HEK293 (cell line): ENCODE results near the gene METTL26.

Source experiments
- CTCF ChIA-PET: fragments of 350-600 bp; formaldehyde crosslinking; extraction: SDS; loops from one replicate; lab custom pipeline; 2021; ENCODE audit warnings: antibody characterized with exemption; lab: Yijun Ruan, JAX
- POLR2A ChIA-PET: fragments of 300-600 bp; formaldehyde crosslinking; extraction: SDS; loops from one replicate; lab custom pipeline; 2020; ENCODE audit warnings: antibody characterized with exemption, inconsistent platforms; lab: Yijun Ruan, JAX
- H3K27ac ChIP-seq: fragments of 200-500 bp; sonication (Bioruptor generic); 2 replicates; pipeline ENCODE4 v1.5.1; 2014; ENCODE audit warnings: low read depth, low read length, control low read depth, inconsistent platforms; ENCODE audit errors: extremely low read depth
- H3K36me3 ChIP-seq, 2 experiments: fragments of 200-500 bp in 1 of 2; sonication (Bioruptor generic) in 1 of 2; 1 replicate in 1 of 2; 2 replicates in 1 of 2; pipeline ENCODE4 v1.5.1; 2014 to 2017; ENCODE audit warnings: inconsistent platforms in 2 of 2, low read length in 2 of 2; ENCODE audit not compliant: control insufficient read depth in 2 of 2, insufficient read depth in 1 of 2
- H3K4me1 ChIP-seq: fragments of 200-500 bp; sonication (Bioruptor generic); 2 replicates; pipeline ENCODE4 v1.5.1; 2014; ENCODE audit warnings: mild to moderate bottlenecking, low read length, inconsistent platforms; ENCODE audit not compliant: control insufficient read depth, insufficient read depth
- H3K4me3 ChIP-seq: 2 replicates; pipeline ENCODE4 v1.5.1; 2011; ENCODE audit warnings: low read depth, mild to moderate bottlenecking, control low read depth, low read length, moderate library complexity
- H3K9me3 ChIP-seq: fragments of 200-500 bp; sonication (Bioruptor generic); 2 replicates; pipeline ENCODE4 v1.5.1; 2014; ENCODE audit warnings: low read depth, low read length, inconsistent platforms; ENCODE audit not compliant: control insufficient read depth, insufficient read depth
- GLI4 ChIP-seq: fragments of 450-650 bp; formaldehyde crosslinking; IDR thresholded peaks from 2 replicates; pipeline ENCODE4 v1.5.1; 2016; ENCODE audit warnings: missing biosample characterization, missing genetic modification characterization
- GLIS1 ChIP-seq: fragments of 450-650 bp; formaldehyde crosslinking; IDR thresholded peaks from 2 replicates; pipeline ENCODE4 v1.5.1; 2016; ENCODE audit warnings: missing biosample characterization, missing genetic modification characterization
- SP3 ChIP-seq: fragments of 450-650 bp; formaldehyde crosslinking; IDR thresholded peaks from 2 replicates; pipeline ENCODE4 v1.5.1; 2016; ENCODE audit warnings: missing biosample characterization, missing genetic modification characterization
- ZBTB17 ChIP-seq: fragments of 450-650 bp; formaldehyde crosslinking; IDR thresholded peaks from 2 replicates; pipeline ENCODE4 v1.5.1; 2016; ENCODE audit warnings: missing biosample characterization, missing genetic modification characterization
- ZBTB21 ChIP-seq: fragments of 450-650 bp; formaldehyde crosslinking; IDR thresholded peaks from 2 replicates; pipeline ENCODE4 v1.5.1; 2017; ENCODE audit warnings: missing biosample characterization, missing genetic modification characterization
- ZBTB8A ChIP-seq: fragments of 450-650 bp; formaldehyde crosslinking; IDR thresholded peaks from 2 replicates; pipeline ENCODE4 v1.5.1; 2016; ENCODE audit warnings: missing biosample characterization, missing genetic modification characterization
- ZFHX2 ChIP-seq: fragments of 450-650 bp; formaldehyde crosslinking; conservative IDR thresholded peaks from 2 replicates; pipeline ENCODE4 v1.5.1; 2016; ENCODE audit warnings: missing biosample characterization, missing genetic modification characterization
- ZIC2 ChIP-seq: fragments of 450-650 bp; formaldehyde crosslinking; IDR thresholded peaks from 2 replicates; pipeline ENCODE4 v1.5.1; 2016; ENCODE audit warnings: missing biosample characterization, missing genetic modification characterization
- ZNF10 ChIP-seq: fragments of 450-650 bp; formaldehyde crosslinking; IDR thresholded peaks from 2 replicates; pipeline ENCODE4 v1.5.1; 2017; ENCODE audit warnings: missing biosample characterization, missing genetic modification characterization
- ZNF175 ChIP-seq: fragments of 450-650 bp; formaldehyde crosslinking; IDR thresholded peaks from 2 replicates; pipeline ENCODE4 v1.5.1; 2016; ENCODE audit warnings: missing biosample characterization, missing genetic modification characterization
- ZNF211 ChIP-seq: fragments of 450-650 bp; formaldehyde crosslinking; IDR thresholded peaks from 2 replicates; pipeline ENCODE4 v1.5.1; 2016; ENCODE audit warnings: low read depth, missing biosample characterization, missing genetic modification characterization
- ZNF292 ChIP-seq: fragments of 450-650 bp; formaldehyde crosslinking; IDR thresholded peaks from 2 replicates; pipeline ENCODE4 v1.5.1; 2016; ENCODE audit warnings: low read depth, missing biosample characterization, missing genetic modification characterization, borderline replicate concordance
- ZNF37A ChIP-seq: fragments of 450-650 bp; IDR thresholded peaks from 2 replicates; pipeline ENCODE4 v1.5.1; 2018; ENCODE audit warnings: missing biosample characterization, missing genetic modification characterization
- ZNF391 ChIP-seq: fragments of 450-650 bp; formaldehyde crosslinking; IDR thresholded peaks from 2 replicates; pipeline ENCODE4 v1.5.1; 2016; ENCODE audit warnings: low read depth, missing biosample characterization, missing genetic modification characterization, borderline replicate concordance
- ZNF544 ChIP-seq: fragments of 450-650 bp; formaldehyde crosslinking; IDR thresholded peaks from 2 replicates; pipeline ENCODE4 v1.5.0; 2017; ENCODE audit warnings: missing biosample characterization, missing genetic modification characterization
- ZNF558 ChIP-seq: fragments of 450-650 bp; formaldehyde crosslinking; IDR thresholded peaks from 2 replicates; pipeline ENCODE4 v1.5.1; 2016; ENCODE audit warnings: missing biosample characterization, missing genetic modification characterization
- ZNF629 ChIP-seq: fragments of 450-650 bp; formaldehyde crosslinking; IDR thresholded peaks from 2 replicates; pipeline ENCODE4 v1.5.1; 2017; ENCODE audit warnings: missing biosample characterization, missing genetic modification characterization
- ZNF76 ChIP-seq: fragments of 450-650 bp; formaldehyde crosslinking; IDR thresholded peaks from 2 replicates; pipeline ENCODE4; 2016; ENCODE audit warnings: low read depth, missing biosample characterization, missing genetic modification characterization, borderline replicate concordance
- ZNF768 ChIP-seq: fragments of 450-650 bp; formaldehyde crosslinking; IDR thresholded peaks from 2 replicates; pipeline ENCODE4 v1.5.1; 2018; ENCODE audit warnings: missing biosample characterization, mild to moderate bottlenecking, missing genetic modification characterization
- ZSCAN30 ChIP-seq: fragments of 450-650 bp; IDR thresholded peaks from 2 replicates; pipeline ENCODE4 v1.5.1; 2018; ENCODE audit warnings: missing biosample characterization, mild to moderate bottlenecking, missing genetic modification characterization, moderate library complexity
- ZXDB ChIP-seq: fragments of 450-650 bp; formaldehyde crosslinking; IDR thresholded peaks from 2 replicates; pipeline ENCODE4 v1.5.1; 2016; ENCODE audit warnings: missing biosample characterization, missing genetic modification characterization
- TF ChIP-seq, protein P1 (sequence below): fragments of 450-650 bp; formaldehyde crosslinking; IDR thresholded peaks from 2 replicates; pipeline ENCODE4 v1.5.1; 2016; ENCODE audit warnings: missing biosample characterization, missing genetic modification characterization
- TF ChIP-seq, protein P2 (sequence below): fragments of 450-650 bp; formaldehyde crosslinking; IDR thresholded peaks from 2 replicates; pipeline ENCODE4 v1.5.1; 2016; ENCODE audit warnings: missing biosample characterization, missing genetic modification characterization

Gene METTL26

DNA sequence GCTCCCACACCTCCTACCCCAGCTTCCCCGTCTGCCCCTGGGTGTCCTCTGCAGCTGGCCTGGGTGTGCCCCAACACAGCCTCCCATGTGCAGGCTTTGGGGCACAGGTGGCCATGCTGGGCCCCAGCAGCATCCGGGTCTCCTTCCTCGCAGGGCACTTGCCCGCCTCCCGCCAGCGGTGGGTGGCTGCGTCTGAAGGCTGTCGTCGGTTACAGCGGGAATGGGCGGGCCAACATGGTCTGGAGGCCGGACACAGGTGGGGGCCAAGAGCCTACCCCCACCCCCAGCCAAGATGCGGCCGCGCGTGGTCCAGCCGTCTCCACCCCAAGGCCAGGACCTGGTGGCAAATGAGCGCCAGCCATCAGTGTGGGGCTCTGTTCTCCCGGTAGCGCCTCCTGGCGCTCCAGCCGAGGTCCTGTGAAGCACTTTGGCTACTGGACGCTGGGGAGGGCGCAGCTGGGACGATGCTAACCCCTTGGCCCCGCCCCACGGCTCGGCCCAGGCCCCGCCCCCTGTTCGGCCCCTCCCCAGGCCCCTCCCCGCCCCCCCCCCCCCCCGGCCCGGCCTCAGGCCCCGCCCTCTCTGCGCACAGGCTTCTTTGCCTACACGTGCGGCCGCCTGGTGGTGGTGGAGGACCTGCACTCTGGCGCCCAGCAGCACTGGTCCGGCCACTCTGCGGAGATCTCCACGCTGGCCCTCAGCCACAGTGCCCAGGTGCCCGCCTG is 24.5 kb upstream of the METTL26 start (continued):
- TF ChIP-seq ZNF391 (tag by site-specific recombination) (no peak), GLI4 (tag by site-specific recombination) (no peak), ZNF629 (tag by site-specific recombination) (peak; percentile 42; the same call in 1 of the 2 replicates), ZXDB (0 out of 2 replicates have a peak, but pooled peaks have one; percentile 9), ZSCAN30 (tag by site-specific recombination) (peak; percentile 74; the same call in 1 of the 2 replicates), ZNF175 (tag by site-specific recombination) (no peak), ZNF211 (tag by site-specific recombination) (no peak), ZNF292 (tag by site-specific recombination) (no peak), ZFHX2 (tag by site-specific recombination) (peak; percentile 72), ZNF558 (tag by site-specific recombination) (no peak), SP3 (tag by site-specific recombination) (peak; percentile 80), ZBTB17 (0 out of 2 replicates have a peak, but pooled peaks have one; percentile 29), ZNF76 (tag by site-specific recombination) (0 out of 2 replicates have a peak, but pooled peaks have one; percentile 9), ZBTB8A (peak; percentile 80)
- TF ChIP-seq, protein P1, sequence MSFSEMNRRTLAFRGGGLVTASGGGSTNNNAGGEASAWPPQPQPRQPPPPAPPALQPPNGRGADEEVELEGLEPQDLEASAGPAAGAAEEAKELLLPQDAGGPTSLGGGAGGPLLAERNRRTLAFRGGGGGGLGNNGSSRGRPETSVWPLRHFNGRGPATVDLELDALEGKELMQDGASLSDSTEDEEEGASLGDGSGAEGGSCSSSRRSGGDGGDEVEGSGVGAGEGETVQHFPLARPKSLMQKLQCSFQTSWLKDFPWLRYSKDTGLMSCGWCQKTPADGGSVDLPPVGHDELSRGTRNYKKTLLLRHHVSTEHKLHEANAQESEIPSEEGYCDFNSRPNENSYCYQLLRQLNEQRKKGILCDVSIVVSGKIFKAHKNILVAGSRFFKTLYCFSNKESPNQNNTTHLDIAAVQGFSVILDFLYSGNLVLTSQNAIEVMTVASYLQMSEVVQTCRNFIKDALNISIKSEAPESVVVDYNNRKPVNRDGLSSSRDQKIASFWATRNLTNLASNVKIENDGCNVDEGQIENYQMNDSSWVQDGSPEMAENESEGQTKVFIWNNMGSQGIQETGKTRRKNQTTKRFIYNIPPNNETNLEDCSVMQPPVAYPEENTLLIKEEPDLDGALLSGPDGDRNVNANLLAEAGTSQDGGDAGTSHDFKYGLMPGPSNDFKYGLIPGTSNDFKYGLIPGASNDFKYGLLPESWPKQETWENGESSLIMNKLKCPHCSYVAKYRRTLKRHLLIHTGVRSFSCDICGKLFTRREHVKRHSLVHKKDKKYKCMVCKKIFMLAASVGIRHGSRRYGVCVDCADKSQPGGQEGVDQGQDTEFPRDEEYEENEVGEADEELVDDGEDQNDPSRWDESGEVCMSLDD (tag by site-specific recombination): peak; percentile 2; the same call in 1 of the 2 replicates
- TF ChIP-seq, protein P2, sequence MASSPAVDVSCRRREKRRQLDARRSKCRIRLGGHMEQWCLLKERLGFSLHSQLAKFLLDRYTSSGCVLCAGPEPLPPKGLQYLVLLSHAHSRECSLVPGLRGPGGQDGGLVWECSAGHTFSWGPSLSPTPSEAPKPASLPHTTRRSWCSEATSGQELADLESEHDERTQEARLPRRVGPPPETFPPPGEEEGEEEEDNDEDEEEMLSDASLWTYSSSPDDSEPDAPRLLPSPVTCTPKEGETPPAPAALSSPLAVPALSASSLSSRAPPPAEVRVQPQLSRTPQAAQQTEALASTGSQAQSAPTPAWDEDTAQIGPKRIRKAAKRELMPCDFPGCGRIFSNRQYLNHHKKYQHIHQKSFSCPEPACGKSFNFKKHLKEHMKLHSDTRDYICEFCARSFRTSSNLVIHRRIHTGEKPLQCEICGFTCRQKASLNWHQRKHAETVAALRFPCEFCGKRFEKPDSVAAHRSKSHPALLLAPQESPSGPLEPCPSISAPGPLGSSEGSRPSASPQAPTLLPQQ (tag by site-specific recombination): peak; percentile 62; the same call in 1 of the 2 replicates

DNA sequence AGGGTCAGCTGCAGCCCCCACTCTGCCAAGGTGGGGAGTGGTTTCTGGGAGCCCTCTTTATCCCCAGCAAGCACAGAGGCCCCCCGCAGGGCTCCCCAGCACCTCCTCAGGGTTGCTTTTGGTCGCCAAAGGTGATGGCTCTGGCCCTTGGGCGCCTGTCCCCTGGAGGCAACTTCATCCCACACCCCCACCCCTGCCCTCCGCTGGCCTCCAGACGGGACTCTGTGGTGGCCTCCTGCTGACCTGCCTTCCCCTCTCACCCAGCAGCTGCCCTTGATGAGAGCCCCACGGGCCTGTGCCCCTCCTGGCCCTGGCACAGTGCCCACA is 24.0 kb upstream of the METTL26 start:
- no peaks in the 10 kb centered on the region for H3K9me3 ChIP-seq
- CTCF ChIA-PET: no interaction called here
- no peak overlapping the region for H3K27ac ChIP-seq
- peaks cover 3% of the 10 kb centered on the region; the same call in 1 of the 2 replicates for H3K4me1 ChIP-seq
- H3K4me3 ChIP-seq: no peak overlapping the region
- H3K36me3 ChIP-seq: peaks cover 0 to 65% of the 10 kb centered on the region in 2 experiments; a peak in 2 of 3 replicates
- TF ChIP-seq ZNF544 (tag by site-specific recombination): no peak
- TF ChIP-seq GLIS1 (tag by site-specific recombination): peak; percentile 94
- TF ChIP-seq ZNF391 (tag by site-specific recombination): no peak
- TF ChIP-seq ZNF10 (tag by site-specific recombination): no peak
- TF ChIP-seq, protein P1 (tag by site-specific recombination): 0 out of 2 replicates have a peak, but pooled peaks have one; percentile 55
- TF ChIP-seq ZNF37A: no peak
- TF ChIP-seq ZIC2: peak; percentile 95; the same call in 1 of the 2 replicates
- TF ChIP-seq ZBTB21: no peak
- no peak for TF ChIP-seq ZNF768 (tag by site-specific recombination)
- POLR2A ChIA-PET: interaction anchor here (0.9 kb wide), 1 partner anchor 11 kb away, joined by 4 read pairs; the partner anchor contains the start of gene WDR90
